Activated CD8-positive, alpha-beta memory T cell treated with anti-CD3 and anti-CD28 coated beads, Interleukin-2, amount 50 U/mL, for 24 hours (primary cell): ENCODE results near the gene GRIA1.
"Not testable (repeated sequence)": the region's sequence is repeated elsewhere in the genome, so short reads cannot be mapped to it uniquely, and the experiment has no call there.

Source experiments
- DNase-seq: peaks from one replicate; pipeline ENCODE4 v3.0.0-alpha.2; 2020; ENCODE audit errors: extremely low read depth

Gene GRIA1

GRCh38 chr5:153831973-153832372 is 341.5 kb downstream of the GRIA1 start:
- no peak for DNase-seq

- no peak for DNase-seq
Observed at GRCh38 chr5:153835891-153836515, 345.5 kb downstream of the GRIA1 start.

DNA sequence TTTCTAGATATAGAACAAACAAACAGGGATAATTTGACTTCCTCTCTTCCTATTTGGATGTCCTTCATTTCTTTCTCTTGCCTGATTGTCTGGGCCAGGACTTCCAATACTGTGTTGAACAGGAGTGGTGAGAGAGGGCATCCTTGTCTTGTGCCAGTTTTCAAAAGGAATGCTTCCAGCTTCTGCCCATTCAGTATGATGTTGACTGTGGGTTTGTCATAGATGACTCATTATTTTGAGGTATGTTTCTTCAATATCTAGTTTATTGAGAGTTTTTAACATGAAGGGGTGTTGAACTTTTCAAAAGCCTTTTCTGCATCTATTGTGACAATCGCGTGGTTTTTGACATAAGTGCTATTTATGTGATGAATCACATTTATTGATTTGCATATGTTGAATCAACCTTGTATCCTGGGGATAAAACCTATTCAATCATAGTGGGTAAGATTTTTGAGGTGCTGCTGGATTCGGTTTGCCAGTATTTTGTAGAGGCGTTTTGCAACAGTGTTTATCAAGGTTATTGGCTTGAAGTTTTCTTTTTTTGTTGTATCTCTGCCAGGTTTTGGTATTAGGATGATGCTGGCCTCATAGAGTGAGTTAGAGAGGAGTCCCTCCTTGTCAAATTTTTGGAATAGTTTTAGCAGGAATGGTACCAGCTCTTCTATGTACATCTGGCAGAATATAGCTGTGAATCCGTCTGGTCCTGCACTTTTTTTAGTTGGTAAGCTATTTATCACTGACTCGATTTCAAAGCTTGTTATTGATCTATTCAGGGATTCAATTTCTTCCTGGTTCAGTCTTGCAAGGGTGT is 359.0 kb downstream of the GRIA1 start:
- not testable (repeated sequence) for DNase-seq

- DNase-seq = no peak
Observed at GRCh38 chr5:153860195-153860886, 369.9 kb downstream of the GRIA1 start.

GRCh38 chr5:153862906-153863305 is 372.4 kb downstream of the GRIA1 start:
- not testable (repeated sequence) for DNase-seq
